HepG2 (cell line): ENCODE data around the gene SMARCA4. TPM values are rescaled to one million over a fixed set of nuclear protein-coding genes. Genes with fewer than 3 reads are reported as not detected.

Experiments used
- ATAC-seq: fragments of 200-7000 bp; cut with Tn5 transposase; 3 replicates; pipeline ENCODE4 v1.9.1; 2020; ENCODE audit warnings: mild to moderate bottlenecking, moderate library complexity
- BruUV-seq: library from RNA; stranded (reverse); fragments of 400-500 nt; replicated peaks from 2 replicates; lab custom pipeline; 2021; lab: Mats Ljungman, UMichigan
- CTCF ChIA-PET: fragments of 300-600 bp; formaldehyde crosslinking; extraction: SDS; loops from one replicate; lab custom pipeline; 2021; ENCODE audit warnings: low total read pairs, inconsistent platforms, low intra/inter-chr PET ratio; lab: Yijun Ruan, JAX
- POLR2A ChIA-PET: fragments of 350-600 bp; sonication (Branson Sonifier 250); formaldehyde crosslinking; loops from one replicate; lab custom pipeline; 2020; ENCODE audit warnings: antibody characterized with exemption, inconsistent platforms; lab: Yijun Ruan, JAX
- DNase-seq: peaks from one replicate; pipeline ENCODE4 v3.0.0-alpha.2; 2015; ENCODE audit warnings: low spot score
- FAIRE-seq: peaks from 3 replicates; lab custom pipeline; 2011; peaks lifted over from hg19 to GRCh38; lab: Jason Lieb, UNC
- H2AFZ ChIP-seq: one replicate; pipeline ENCODE4 v1.6.1; 2011; ENCODE audit warnings: low read length, inconsistent platforms
- H3K27ac ChIP-seq: fragments of 300-600 bp; 3 replicates; pipeline ENCODE4 v1.8.0; 2011; ENCODE audit warnings: mixed run types, mild to moderate bottlenecking, mixed read lengths, low read length, inconsistent platforms; ENCODE audit not compliant: insufficient read depth; ENCODE audit errors: extremely low read length
- H3K27me3 ChIP-seq, 2 experiments: fragments of 200-600 bp in 1 of 2; 2 replicates in 1 of 2; 3 replicates in 1 of 2; pipeline versions ENCODE4 v1.6.0 to v1.8.0; 2011; ENCODE audit warnings: low read length in 2 of 2, mild to moderate bottlenecking in 2 of 2, moderate library complexity in 2 of 2, inconsistent platforms in 1 of 2; ENCODE audit not compliant: insufficient read depth in 2 of 2, control insufficient read depth in 1 of 2
- H3K36me3 ChIP-seq, 2 experiments: fragments of 200-600 bp in 1 of 2; replicated peaks in 1 of 2; 2 replicates in 1 of 2; 3 replicates in 1 of 2; pipeline versions ENCODE4 v1.5.1 to v1.8.0; 2011; ENCODE audit warnings: low read length in 2 of 2, inconsistent platforms in 1 of 2; ENCODE audit not compliant: insufficient read depth in 2 of 2, control insufficient read depth in 1 of 2
- H3K4me1 ChIP-seq: 2 replicates; pipeline ENCODE4 v1.5.1; 2012; ENCODE audit warnings: low read length, inconsistent platforms; ENCODE audit not compliant: insufficient read depth
- H3K4me2 ChIP-seq: 2 replicates; pipeline ENCODE4 v1.6.0; 2011; ENCODE audit warnings: low read depth, low read length, inconsistent platforms
- H3K4me3 ChIP-seq, 3 experiments: fragments of 200-600 bp in 1 of 3; sonication (generic), shearing (Covaris generic) in 1 of 3; replicated peaks in 1 of 3; 2 replicates each; pipeline ENCODE4 v1.5.1; 2011 to 2016; ENCODE audit warnings: low read length in 3 of 3, inconsistent platforms in 2 of 3, low read depth in 2 of 3, mild to moderate bottlenecking in 2 of 3, control low read depth in 1 of 3, mixed read lengths in 1 of 3; ENCODE audit not compliant: insufficient read depth in 1 of 3
- H3K79me2 ChIP-seq: one replicate; pipeline ENCODE4 v1.6.1; 2011; ENCODE audit warnings: low read length, inconsistent platforms; ENCODE audit not compliant: insufficient read depth
- H3K9ac ChIP-seq: 2 replicates; pipeline ENCODE4 v1.6.0; 2011; ENCODE audit warnings: mild to moderate bottlenecking, low read depth, low read length, inconsistent platforms; ENCODE audit not compliant: insufficient read depth
- H3K9me3 ChIP-seq: 2 replicates; pipeline ENCODE4 v1.5.1; 2012; ENCODE audit warnings: mild to moderate bottlenecking, low read length
- H4K20me1 ChIP-seq: 2 replicates; pipeline ENCODE4 v1.6.0; 2011; ENCODE audit warnings: inconsistent platforms, mild to moderate bottlenecking, low read length, moderate library complexity; ENCODE audit not compliant: insufficient read depth
- ASH2L ChIP-seq: fragments of 300-600, 200-600 bp; sonication (generic); IDR thresholded peaks from 2 replicates; pipeline ENCODE4 v1.7.0; 2017; ENCODE audit warnings: low read depth, mild to moderate bottlenecking, moderate library complexity, mixed read lengths, low read length; ENCODE audit not compliant: insufficient read length
- FLYWCH1 ChIP-seq: sonication (generic); formaldehyde crosslinking; IDR thresholded peaks from 2 replicates; pipeline ENCODE4 v1.8.1; 2023; ENCODE audit warnings: mild to moderate bottlenecking, missing genetic modification reagents
- KMT2A ChIP-seq: sonication (generic); formaldehyde crosslinking; IDR thresholded peaks from 2 replicates; pipeline ENCODE4 v1.4.0; 2020; ENCODE audit warnings: missing genetic modification reagents
- KMT2B ChIP-seq: IDR thresholded peaks from 2 replicates; pipeline ENCODE4 v1.6.1; 2016; ENCODE audit warnings: missing genetic modification reagents, missing compliant biosample characterization
- NONO ChIP-seq, 2 experiments: fragments of 450-650 bp in 1 of 2; sonication (generic) in 1 of 2; formaldehyde crosslinking in 1 of 2; IDR thresholded peaks in 1 of 2; conservative IDR thresholded peaks in 1 of 2; 2 replicates each; pipeline versions ENCODE4 v1.6.1 to v1.8.0; 2017 to 2022; ENCODE audit warnings: mild to moderate bottlenecking in 1 of 2, missing genetic modification reagents in 1 of 2, moderate library complexity in 1 of 2
- TEAD2 ChIP-seq: sonication (generic); formaldehyde crosslinking; IDR thresholded peaks from 2 replicates; pipeline ENCODE4 v1.9.0; 2021; ENCODE audit warnings: missing genetic modification reagents
- U2AF2 ChIP-seq: fragments of 200-400 bp; formaldehyde crosslinking; IDR thresholded peaks from 2 replicates; pipeline ENCODE4 v1.6.1; 2017; ENCODE audit warnings: low read depth, mild to moderate bottlenecking, low read length
- ZNF33B ChIP-seq: sonication (generic); formaldehyde crosslinking; IDR thresholded peaks from 2 replicates; pipeline ENCODE4 v1.5.1; 2020; ENCODE audit warnings: mild to moderate bottlenecking, missing genetic modification reagents
- ZNF430 ChIP-seq: sonication (generic); formaldehyde crosslinking; IDR thresholded peaks from 2 replicates; pipeline ENCODE4 v1.9.0; 2021; ENCODE audit warnings: mild to moderate bottlenecking, missing genetic modification reagents
- ZNF446 ChIP-seq: sonication (generic); formaldehyde crosslinking; IDR thresholded peaks from 2 replicates; pipeline ENCODE4 v1.5.0; 2020; ENCODE audit warnings: mild to moderate bottlenecking, missing genetic modification reagents
- ZNF468 ChIP-seq: sonication (generic); formaldehyde crosslinking; IDR thresholded peaks from 2 replicates; pipeline ENCODE4 v1.8.0; 2022; ENCODE audit warnings: mild to moderate bottlenecking, moderate library complexity, missing genetic modification reagents
- ZNF782 ChIP-seq: sonication (generic); formaldehyde crosslinking; IDR thresholded peaks from 2 replicates; pipeline ENCODE4 v1.4.0; 2020; ENCODE audit warnings: missing genetic modification reagents, mild to moderate bottlenecking, borderline replicate concordance
- ZSCAN25 ChIP-seq: sonication (generic); formaldehyde crosslinking; IDR thresholded peaks from 2 replicates; pipeline ENCODE4 v1.8.0; 2022; ENCODE audit warnings: mild to moderate bottlenecking, missing genetic modification reagents
- WGBS: methylation state at CpG from one replicate; pipeline ENCODE4 v1.1.6; 2017; ENCODE audit warnings: low lambda C conversion rate; 5-methylcytosine and 5-hydroxymethylcytosine counted together
- in situ Hi-C: cut with HindIII; loops from 2 replicates; pipeline ENCODE4 v1.10.0; 2017; ENCODE audit warnings: low pct_unique_long_range_greater_than_20kb; ENCODE audit not compliant: extremely low pct_ligation_motif_present
- intact Hi-C: fragments of 100-400 bp; cut with micrococcal nuclease; formaldehyde crosslinking; loops from one replicate; pipeline ENCODE4 v1.10.0; 2022; ENCODE audit not compliant: unreplicated experiment
- polyA plus RNA-seq, 8 experiments: library from polyadenylated mRNA; depleted of rRNA in 3 of 8; stranded (reverse) in 7 of 8; unstranded in 1 of 8; fragments of >200 nt; fragmentation: Illumina TruSeq in 4 of 8; extraction: Trizol in 4 of 8; gene quantifications; 2 replicates each; pipeline versions ENCODE4 v1.2.1 to v1.2.3, GENCODE V29; 2011 to 2016; ENCODE audit warnings: low read depth in 4 of 8, missing spikeins in 1 of 8, mixed read lengths in 1 of 8; ENCODE audit not compliant: insufficient read depth in 1 of 8
- total RNA-seq, 5 experiments: library from RNA; depleted of rRNA; stranded (reverse); fragments of >200 nt; fragmentation: Illumina TruSeq; extraction: Trizol; gene quantifications; 2 replicates each; pipeline ENCODE4 v1.2.3, GENCODE V29; 2016; ENCODE audit warnings: low read depth in 1 of 5
- TF ChIP-seq, protein P1 (sequence below): sonication (generic); formaldehyde crosslinking; IDR thresholded peaks from 2 replicates; pipeline ENCODE4 v1.5.1; 2020; ENCODE audit warnings: mild to moderate bottlenecking, missing genetic modification reagents, moderate library complexity
- TF ChIP-seq, protein P2 (sequence below): sonication (generic); formaldehyde crosslinking; IDR thresholded peaks from 2 replicates; pipeline ENCODE4 v1.4.0; 2020; ENCODE audit warnings: missing genetic modification reagents
- TF ChIP-seq, protein P3 (sequence below): sonication (generic); formaldehyde crosslinking; IDR thresholded peaks from 2 replicates; pipeline ENCODE4 v1.4.0; 2020; ENCODE audit warnings: low read depth, mild to moderate bottlenecking, missing genetic modification reagents

The SMARCA4 gene
- total and polyA plus RNA-seq, 2 of the 13 experiments (the other 11 are each of a cell fraction or from before 2014, with no cell fraction given): 25.4 to 45.9 TPM

DNA sequence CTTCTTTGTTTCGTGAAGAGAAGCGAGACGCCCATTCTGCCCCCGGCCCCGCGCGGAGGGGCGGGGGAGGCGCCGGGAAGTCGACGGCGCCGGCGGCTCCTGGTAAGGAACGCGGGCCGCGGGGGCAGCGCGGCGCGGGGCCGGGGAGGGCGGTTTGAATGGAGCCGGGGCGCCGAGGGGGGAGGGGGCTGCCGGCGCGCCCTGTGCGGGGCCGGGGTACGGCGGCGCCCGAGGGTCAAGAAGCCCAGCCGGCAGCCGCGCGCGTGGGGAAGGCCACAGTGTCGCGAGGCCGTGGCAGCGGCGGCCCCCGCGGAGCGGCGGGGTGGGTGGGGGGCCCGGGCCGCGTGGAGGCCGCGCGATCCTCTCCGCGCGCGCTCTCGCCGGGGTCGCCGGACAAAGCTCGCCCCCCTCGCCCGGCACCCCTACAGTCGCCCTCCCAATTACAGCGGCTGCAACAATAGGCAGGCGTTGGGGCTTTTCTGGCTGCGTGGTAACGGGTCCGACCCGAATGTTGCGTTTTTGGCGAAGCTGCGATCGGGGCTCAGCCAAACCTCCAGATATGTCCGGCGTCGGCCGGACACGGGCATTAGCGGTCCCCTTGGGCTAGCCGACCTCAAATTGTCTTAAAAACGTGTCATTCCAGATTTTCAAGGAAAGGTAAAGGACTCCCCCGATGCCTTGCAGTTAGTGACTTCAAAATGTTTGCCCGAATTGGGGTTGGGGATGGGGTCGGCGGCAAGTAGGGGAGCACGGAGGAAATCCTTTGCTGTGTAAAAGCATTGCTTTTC is 437 bp downstream of the SMARCA4 start:
- CTCF ChIA-PET: no interaction called here
- ATAC-seq (peak; percentile 30), FAIRE-seq (no peak), DNase-seq (no peak)
- Histone ChIP-seq H4K20me1 (0 out of 2 replicates have a peak, but pooled peaks cover 2% of the 10 kb centered on the region), H3K4me3 (peak overlapping the region; percentile 74 to 97 (median 84)), H3K9ac (peak overlapping the region; percentile 85), H3K4me1 (peaks cover 43% of the 10 kb centered on the region), H3K79me2 (peaks cover 46% of the 10 kb centered on the region), H3K9me3 (no peaks in the 10 kb centered on the region), H2AFZ (no peak overlapping the region), H3K36me3 (peaks cover 0 to 6% of the 10 kb centered on the region in 2 experiments; a peak in 1 of 5 replicates), H3K27me3 (no peaks in the 10 kb centered on the region), H3K4me2 (peak overlapping the region; percentile 93), H3K27ac (peak overlapping the region; percentile 81)
- 2% methylated on average over 10 of the region's 92 CpGs for WGBS
- in situ Hi-C loops: no loop called here
- intact Hi-C loops: no loop called here
- POLR2A ChIA-PET: interaction anchor here (1.5 to 2.6 kb wide), 3 partner anchors 20 to 25 kb away, joined by 9 to 17 read pairs (median 10); no protein-coding TSS in a partner anchor
- BruUV-seq: no TSS peak
- TF ChIP-seq TEAD2 (CRISPR knock-in tag): no peak
- 0 out of 2 replicates have a peak, but pooled peaks have one; percentile 48 for TF ChIP-seq ZNF430 (CRISPR knock-in tag)
- peak; percentile 49; the same call in 1 of the 2 replicates for TF ChIP-seq ZNF782 (CRISPR knock-in tag)
- TF ChIP-seq ZSCAN25 (CRISPR knock-in tag): peak; percentile 18; the same call in 1 of the 2 replicates
- TF ChIP-seq, protein P1, sequence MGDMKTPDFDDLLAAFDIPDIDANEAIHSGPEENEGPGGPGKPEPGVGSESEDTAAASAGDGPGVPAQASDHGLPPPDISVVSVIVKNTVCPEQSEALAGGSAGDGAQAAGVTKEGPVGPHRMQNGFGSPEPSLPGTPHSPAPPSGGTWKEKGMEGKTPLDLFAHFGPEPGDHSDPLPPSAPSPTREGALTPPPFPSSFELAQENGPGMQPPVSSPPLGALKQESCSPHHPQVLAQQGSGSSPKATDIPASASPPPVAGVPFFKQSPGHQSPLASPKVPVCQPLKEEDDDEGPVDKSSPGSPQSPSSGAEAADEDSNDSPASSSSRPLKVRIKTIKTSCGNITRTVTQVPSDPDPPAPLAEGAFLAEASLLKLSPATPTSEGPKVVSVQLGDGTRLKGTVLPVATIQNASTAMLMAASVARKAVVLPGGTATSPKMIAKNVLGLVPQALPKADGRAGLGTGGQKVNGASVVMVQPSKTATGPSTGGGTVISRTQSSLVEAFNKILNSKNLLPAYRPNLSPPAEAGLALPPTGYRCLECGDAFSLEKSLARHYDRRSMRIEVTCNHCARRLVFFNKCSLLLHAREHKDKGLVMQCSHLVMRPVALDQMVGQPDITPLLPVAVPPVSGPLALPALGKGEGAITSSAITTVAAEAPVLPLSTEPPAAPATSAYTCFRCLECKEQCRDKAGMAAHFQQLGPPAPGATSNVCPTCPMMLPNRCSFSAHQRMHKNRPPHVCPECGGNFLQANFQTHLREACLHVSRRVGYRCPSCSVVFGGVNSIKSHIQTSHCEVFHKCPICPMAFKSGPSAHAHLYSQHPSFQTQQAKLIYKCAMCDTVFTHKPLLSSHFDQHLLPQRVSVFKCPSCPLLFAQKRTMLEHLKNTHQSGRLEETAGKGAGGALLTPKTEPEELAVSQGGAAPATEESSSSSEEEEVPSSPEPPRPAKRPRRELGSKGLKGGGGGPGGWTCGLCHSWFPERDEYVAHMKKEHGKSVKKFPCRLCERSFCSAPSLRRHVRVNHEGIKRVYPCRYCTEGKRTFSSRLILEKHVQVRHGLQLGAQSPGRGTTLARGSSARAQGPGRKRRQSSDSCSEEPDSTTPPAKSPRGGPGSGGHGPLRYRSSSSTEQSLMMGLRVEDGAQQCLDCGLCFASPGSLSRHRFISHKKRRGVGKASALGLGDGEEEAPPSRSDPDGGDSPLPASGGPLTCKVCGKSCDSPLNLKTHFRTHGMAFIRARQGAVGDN: no peak; the same call in 1 of the 2 replicates
- TF ChIP-seq ZNF446 (CRISPR knock-in tag): no peak
- no peak for TF ChIP-seq U2AF2
- TF ChIP-seq ZNF468 (CRISPR knock-in tag): no peak
- TF ChIP-seq, protein P2, sequence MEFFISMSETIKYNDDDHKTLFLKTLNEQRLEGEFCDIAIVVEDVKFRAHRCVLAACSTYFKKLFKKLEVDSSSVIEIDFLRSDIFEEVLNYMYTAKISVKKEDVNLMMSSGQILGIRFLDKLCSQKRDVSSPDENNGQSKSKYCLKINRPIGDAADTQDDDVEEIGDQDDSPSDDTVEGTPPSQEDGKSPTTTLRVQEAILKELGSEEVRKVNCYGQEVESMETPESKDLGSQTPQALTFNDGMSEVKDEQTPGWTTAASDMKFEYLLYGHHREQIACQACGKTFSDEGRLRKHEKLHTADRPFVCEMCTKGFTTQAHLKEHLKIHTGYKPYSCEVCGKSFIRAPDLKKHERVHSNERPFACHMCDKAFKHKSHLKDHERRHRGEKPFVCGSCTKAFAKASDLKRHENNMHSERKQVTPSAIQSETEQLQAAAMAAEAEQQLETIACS (CRISPR knock-in tag): peak; percentile 78
- 0 out of 2 replicates have a peak, but pooled peaks have one; percentile 35 for TF ChIP-seq KMT2A (CRISPR knock-in tag)
- peak; percentile 83 for TF ChIP-seq ASH2L
- no peak for TF ChIP-seq ZNF33B (CRISPR knock-in tag)
- TF ChIP-seq NONO (IDR thresholded peaks at IDR 0.05): no peak
- 0 out of 2 replicates have a peak, but pooled peaks have one; percentile 31 for TF ChIP-seq NONO (CRISPR knock-in tag; conservative IDR thresholded peaks at IDR 0.05)
- TF ChIP-seq, protein P3, sequence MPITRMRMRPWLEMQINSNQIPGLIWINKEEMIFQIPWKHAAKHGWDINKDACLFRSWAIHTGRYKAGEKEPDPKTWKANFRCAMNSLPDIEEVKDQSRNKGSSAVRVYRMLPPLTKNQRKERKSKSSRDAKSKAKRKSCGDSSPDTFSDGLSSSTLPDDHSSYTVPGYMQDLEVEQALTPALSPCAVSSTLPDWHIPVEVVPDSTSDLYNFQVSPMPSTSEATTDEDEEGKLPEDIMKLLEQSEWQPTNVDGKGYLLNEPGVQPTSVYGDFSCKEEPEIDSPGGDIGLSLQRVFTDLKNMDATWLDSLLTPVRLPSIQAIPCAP (CRISPR knock-in tag): peak; percentile 57; the same call in 1 of the 2 replicates
- 0 out of 2 replicates have a peak, but pooled peaks have one; percentile 24 for TF ChIP-seq KMT2B (CRISPR knock-in tag)
- no peak for TF ChIP-seq FLYWCH1 (CRISPR knock-in tag)
